NCI-H345 (cell line): ENCODE data around the gene DAPK1.

Source experiments
- DNase-seq: peaks from one replicate; lab custom pipeline; 2025; lab: John Stamatoyannopoulos, UW

Gene DAPK1

DNA sequence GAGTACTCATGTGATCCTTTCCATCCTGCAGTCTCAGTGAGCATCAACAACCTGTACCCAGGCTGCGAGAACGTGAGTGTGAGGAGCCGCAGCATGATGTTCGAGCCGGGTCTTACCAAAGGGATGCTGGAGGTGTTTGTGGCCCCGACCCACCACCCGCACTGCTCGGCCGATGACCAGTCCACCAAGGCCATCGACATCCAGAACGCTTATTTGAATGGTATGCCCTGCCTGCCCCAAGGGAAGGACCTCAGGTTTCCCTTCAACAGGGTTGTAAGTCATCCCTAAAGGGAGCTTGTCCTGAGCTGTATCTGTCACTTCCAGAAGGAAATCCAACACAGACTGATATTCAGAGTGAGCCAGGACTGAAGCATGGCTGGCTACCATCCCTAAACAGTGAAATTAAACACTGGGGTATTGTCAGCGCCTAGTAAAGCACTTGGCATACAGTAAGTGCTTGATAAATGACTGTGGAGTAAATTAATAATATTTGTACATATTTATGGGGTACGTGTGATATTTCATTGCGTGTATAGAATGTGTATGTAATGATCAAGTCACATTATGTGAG lies 188.9 kb downstream of the DAPK1 start:
- DNase-seq: no peak

DNA sequence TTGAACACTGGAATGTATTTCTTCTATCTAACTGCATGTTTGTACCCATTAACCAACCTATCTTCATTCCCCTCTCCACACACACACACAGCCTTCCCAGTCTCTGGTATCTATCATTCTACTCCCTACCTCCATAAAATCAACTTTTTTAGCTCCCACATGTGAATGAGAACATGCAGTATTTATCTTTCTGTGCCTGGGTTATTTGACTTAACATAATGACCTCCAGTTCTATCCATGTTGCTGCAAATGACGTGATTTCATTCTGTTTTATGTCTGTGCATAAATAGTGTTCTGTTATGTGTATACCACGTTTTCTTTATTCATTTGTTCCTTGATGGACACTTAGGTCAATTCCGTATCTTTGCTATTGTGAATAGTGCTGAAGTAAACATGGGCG lies 189.5 kb downstream of the DAPK1 start:
- no peak for DNase-seq

DNA sequence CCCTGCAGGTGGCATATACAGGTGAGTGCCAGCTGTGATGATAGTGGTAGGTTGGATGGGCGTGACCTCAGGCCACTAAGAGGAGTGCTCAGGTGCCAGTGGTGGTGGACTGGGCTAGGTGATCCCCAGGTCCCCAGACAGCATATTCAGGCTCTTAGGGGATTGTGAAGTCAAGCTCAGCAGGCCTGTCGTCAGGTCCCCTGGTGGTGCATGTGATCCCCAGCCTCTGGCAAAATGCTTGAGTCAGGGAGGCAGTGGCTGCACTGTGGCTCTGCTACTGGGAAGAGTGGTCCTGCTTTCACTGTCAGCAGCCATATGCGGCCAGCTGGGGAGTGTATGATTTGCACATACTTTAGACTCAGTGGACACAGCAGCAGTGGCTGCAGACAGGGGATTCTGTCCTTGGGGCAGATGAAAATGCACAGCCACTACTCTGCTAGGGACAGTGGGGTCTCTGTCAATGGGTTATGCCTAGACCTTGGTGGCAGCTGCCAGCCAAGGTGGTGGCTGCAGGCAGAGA lies 196.6 kb downstream of the DAPK1 start:
- no peak for DNase-seq

GRCh38 chr9:87695523-87695922 lies 197.9 kb downstream of the DAPK1 start:
- no peak for DNase-seq

GRCh38 chr9:87696641-87697040 lies 199.0 kb downstream of the DAPK1 start:
- no peak for DNase-seq

- no peak for DNase-seq
Observed at GRCh38 chr9:87698069-87698809, 200.6 kb downstream of the DAPK1 start.

DNA sequence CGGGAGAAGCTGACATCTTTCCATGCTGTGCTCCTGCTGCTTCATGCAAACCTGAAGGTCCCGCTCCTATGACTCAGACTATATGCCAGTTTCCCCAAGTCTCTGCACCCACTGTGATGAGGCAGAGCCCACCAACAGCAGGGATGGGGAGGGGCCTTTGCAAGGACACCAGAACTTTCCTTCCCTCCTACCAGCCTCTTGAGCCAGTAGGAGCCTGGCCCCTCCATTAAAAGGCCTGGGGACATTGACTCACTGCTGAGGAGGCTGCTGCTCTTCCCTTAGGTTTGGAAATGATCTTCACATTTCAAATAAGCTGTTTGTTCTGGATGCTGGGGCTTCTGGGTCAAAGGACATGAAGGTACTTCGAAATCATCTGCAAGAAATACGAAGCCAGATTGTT lies 202.2 kb downstream of the DAPK1 start:
- DNase-seq: no peak

DNA sequence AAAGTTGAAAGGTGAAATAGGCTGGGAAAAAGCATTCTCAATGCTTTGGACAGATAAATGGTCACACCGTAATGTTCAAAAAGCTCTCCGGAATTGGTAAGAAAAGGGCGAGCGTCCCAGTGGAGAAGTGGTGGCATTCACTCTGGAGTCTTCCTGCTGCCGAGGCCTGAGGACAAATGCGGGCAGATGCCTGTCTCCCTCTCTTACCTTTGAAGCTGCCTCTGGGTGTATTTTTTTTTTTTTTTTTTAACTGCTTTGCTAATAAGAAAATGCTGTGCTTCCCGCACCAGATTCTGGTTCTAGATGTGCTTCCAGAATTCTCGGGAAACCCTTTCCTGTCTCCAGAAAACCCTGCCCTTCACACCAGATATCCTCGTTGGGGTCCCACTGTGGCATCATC lies 203.8 kb downstream of the DAPK1 start:
- no peak for DNase-seq

DNA sequence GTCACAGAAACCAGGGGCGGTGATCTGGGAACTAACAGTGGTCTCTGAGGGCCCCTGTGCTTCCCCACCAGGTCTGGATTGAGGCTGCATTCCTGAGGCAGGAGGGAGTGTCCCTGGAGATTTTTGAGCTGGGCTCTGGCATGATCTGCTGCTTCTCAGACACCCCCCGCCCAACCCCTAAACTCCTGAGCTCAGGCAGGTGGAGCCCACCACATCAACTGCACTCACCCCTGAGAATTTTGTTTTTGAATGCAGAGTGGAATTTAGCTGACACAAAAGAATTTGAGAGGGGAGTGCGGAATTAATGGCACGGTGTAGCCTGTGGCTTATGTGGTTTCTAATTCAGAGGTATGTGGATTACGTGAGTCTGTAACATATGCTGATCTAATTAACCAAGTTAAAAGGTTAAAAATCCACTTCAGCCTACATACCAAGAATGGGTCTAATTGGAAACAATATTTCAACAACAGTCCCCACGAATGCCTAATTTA lies 204.3 kb downstream of the DAPK1 start:
- DNase-seq: no peak

- DNase-seq: no peak
Observed at GRCh38 chr9:87702921-87703320, 205.3 kb downstream of the DAPK1 start.

DNA sequence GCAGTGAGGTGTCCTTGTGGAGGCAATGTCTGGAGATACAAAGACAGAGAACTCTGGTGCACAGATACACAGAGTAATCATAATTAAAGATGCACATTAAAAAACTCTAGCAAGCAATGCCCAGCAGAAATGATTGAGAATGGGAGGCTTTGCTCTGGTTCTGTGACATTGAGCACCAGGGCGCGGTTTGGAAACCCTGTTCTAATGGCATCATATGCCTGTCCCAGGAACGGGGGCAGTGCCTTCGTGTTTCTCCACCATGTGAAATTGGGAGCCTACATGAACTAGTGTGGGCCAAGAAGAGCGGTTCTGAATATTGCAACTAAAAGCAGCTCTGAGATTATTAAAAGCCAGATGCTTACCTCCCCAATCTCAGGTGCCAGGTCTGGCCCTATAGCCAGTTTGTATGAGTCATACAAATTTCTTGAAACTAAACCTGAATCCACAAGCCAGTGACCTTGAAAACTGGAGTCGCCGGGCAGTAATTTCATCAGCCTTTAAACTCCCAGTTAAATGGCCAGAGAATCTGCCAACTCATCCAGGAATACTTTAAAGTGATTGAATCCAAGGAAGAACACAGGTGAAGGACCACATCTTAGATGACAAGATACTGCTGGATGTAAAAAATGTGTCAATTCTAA lies 206.1 kb downstream of the DAPK1 start:
- DNase-seq: no peak

GRCh38 chr9:87704342-87704741 lies 206.7 kb downstream of the DAPK1 start:
- DNase-seq: no peak

GRCh38 chr9:87706066-87706739 lies 208.5 kb downstream of the DAPK1 start:
- DNase-seq: no peak

- DNase-seq: no peak
Observed at GRCh38 chr9:87707805-87708506, 210.3 kb downstream of the DAPK1 start.

DNA sequence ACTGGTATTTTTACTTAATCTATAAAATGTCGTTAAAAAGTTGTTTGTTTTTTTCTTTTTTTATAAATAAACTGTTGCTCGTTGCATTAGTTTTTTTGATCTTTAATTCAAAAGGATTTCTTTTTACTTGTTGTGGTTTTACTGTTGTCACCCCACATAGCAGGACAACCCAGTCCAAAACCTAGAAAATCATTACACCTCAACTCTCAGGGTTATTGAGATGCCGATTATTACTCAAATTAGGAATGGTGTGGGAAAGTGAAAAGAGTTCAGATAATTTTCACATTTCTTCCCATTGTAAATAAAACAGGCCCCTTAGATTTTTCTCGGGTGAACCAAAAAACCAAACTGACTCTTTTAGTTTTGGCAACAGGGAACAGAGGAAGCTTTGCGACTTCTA lies 210.9 kb downstream of the DAPK1 start:
- no peak for DNase-seq

DNA sequence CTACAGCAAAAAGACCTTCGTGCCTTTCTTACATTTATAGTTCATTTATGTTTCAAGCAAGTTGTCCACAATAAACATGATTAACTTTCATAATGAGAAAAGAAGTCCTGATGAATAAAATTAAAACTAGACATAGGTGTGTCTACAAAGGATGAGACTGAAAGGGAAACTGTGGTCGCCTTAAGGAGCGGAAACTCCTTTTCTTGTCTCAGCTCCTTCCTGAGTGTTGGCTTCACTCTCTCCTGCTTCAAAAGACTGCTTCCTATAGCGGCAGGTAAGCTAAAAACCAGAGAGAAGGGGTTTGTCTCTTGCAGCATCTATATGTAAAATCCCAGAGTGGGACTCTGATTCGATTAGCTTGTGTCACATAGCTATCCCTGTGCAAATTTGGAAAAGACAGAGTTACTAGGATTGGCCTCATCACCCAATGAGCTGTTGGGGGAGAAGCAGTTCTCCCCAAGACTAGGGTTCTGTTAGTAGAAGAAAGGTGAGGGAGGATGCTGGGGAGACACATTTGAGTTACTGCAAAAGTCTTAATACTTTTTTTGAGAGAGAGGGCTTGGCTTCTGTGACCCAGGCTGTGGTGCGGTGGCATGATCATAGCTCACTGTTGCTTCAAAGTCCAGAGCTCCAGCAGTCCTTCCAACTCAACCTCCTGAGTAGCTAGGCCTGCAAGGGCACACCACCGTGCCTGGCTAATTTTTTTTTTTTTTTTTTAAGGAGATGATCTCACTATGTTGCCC lies 211.5 kb downstream of the DAPK1 start:
- no peak for DNase-seq

DNA sequence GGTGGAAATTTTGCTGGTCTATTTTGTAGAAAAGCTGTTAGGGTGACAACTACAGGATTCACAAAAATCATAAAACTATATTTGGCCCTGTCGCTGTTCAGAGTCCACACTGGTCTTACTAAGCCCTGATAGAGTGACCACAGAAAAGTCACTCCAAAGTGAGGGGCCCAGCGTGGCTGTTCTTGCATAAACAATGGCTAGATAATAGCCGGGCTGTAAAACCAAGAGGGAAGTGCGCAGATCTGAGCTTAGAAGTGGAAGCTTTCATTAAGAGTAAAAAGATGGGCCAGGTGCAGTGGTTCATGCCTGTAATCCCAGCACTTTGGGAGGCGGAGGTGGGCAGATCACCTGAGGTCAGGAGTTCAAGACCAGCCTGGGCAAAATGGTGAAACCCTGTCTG lies 212.8 kb downstream of the DAPK1 start:
- no peak for DNase-seq

GRCh38 chr9:87711857-87712800 lies 214.5 kb downstream of the DAPK1 start:
- DNase-seq: no peak

GRCh38 chr9:87712801-87713277 lies 215.2 kb downstream of the DAPK1 start:
- DNase-seq: no peak
